Small intestine (tissue), 16 donors: ENCODE data around the gene UCHL1. TPM values are rescaled to one million over a fixed set of nuclear protein-coding genes. Genes with fewer than 3 reads are reported as not detected.
A peak's percentile ranks its signal among the peaks of the same experiment; 100 is the strongest.

Source experiments
- DNase-seq, 2 donors: peaks; one replicate each; pipeline versions ENCODE4 v3.0.0 to v3.0.0-alpha.2; 2013
- FAIRE-seq: peaks from 2 replicates; lab custom pipeline; 2012; peaks lifted over from hg19 to GRCh38; lab: Jason Lieb, UNC
- H3K27ac ChIP-seq, 3 donors: one replicate each; pipeline ENCODE4 v1.5.1; 2013; ENCODE audit warnings: low read length in 2 of 3, mild to moderate bottlenecking in 2 of 3, control low read depth in 1 of 3, inconsistent platforms in 1 of 3, low read depth in 1 of 3, moderate library complexity in 1 of 3
- H3K27me3 ChIP-seq, 3 donors: one replicate each; pipeline ENCODE4 v1.6.1; 2013; ENCODE audit warnings: low read length in 3 of 3, inconsistent platforms in 1 of 3; ENCODE audit not compliant: control insufficient read depth in 3 of 3, insufficient read depth in 3 of 3
- H3K36me3 ChIP-seq, 3 donors: one replicate each; pipeline ENCODE4 v1.6.1; 2013; ENCODE audit warnings: low read length in 3 of 3, inconsistent platforms in 1 of 3, low read depth in 1 of 3, mild to moderate bottlenecking in 1 of 3, moderate library complexity in 1 of 3; ENCODE audit not compliant: control insufficient read depth in 3 of 3, insufficient read depth in 2 of 3
- H3K4me1 ChIP-seq, 3 donors: one replicate each; pipeline ENCODE4 v1.6.1; 2013; ENCODE audit warnings: low read length in 2 of 3, inconsistent platforms in 1 of 3, low read depth in 1 of 3, mild to moderate bottlenecking in 1 of 3, moderate library complexity in 1 of 3; ENCODE audit not compliant: control insufficient read depth in 3 of 3, insufficient read depth in 2 of 3
- H3K4me3 ChIP-seq, 3 donors: one replicate each; pipeline ENCODE4 v1.5.1; 2013; ENCODE audit warnings: low read length in 3 of 3, control low read depth in 1 of 3, inconsistent platforms in 1 of 3, low read depth in 1 of 3, mild to moderate bottlenecking in 1 of 3, moderate library complexity in 1 of 3
- H3K9me3 ChIP-seq, 2 donors: one replicate each; pipeline ENCODE4 v1.6.1; 2013; ENCODE audit warnings: low read depth in 1 of 2, low read length in 1 of 2; ENCODE audit not compliant: control insufficient read depth in 2 of 2, insufficient read depth in 1 of 2
- WGBS, 3 donors: extraction: QIAGEN DNeasy Blood & Tissue Kit; methylation state at CpG; one replicate each; pipeline ENCODE4 v1.1.7; 2013; 5-methylcytosine and 5-hydroxymethylcytosine counted together
- long read RNA-seq, 10 donors: transcript quantifications; one replicate each; lab custom pipeline, GENCODE V29; 2026
- polyA plus RNA-seq, 4 donors: library from polyadenylated mRNA; stranded (reverse) in 3 of 4; unstranded in 1 of 4; fragments of 200-250 nt in 3 of 4; fragments of 120-200 nt in 1 of 4; gene quantifications; one replicate each; pipeline versions ENCODE4 v1.2.1 to v1.2.3, GENCODE V29; 2013
- donor health status: healthy with polysubstance abuse.
- donor health status: control.
- donor health status: control.
- donor health status: Bipolar disorder and iron deficiency.
- donor health status: healthy.

The UCHL1 gene
- polyA plus RNA-seq = 100 to 1,000 TPM in 1 of 4 donors, 1 to 10 TPM in 2, not detected in 1; 5.4 to 134 (median 7.3) TPM
- long read RNA-seq, donor 1, transcript UCHL1-209 (8 exons, 1,119 nt) = major isoform, 40 of 68 reads
- long read RNA-seq, donor 1, partial matches to known transcripts = 21 of 68 reads
- long read RNA-seq, donor 1, other reads (novel, unspliced or antisense) = 0 of 68 reads
- long read RNA-seq, donor 2, transcript UCHL1-209 (8 exons, 1,119 nt) = major isoform, 6 of 13 reads
- long read RNA-seq, donor 2, partial matches to known transcripts = 5 of 13 reads
- long read RNA-seq, donor 2, other reads (novel, unspliced or antisense) = 0 of 13 reads
- long read RNA-seq, donor 3, transcript UCHL1-209 (8 exons, 1,119 nt) = major isoform, 22 of 51 reads
- long read RNA-seq, donor 3, partial matches to known transcripts = 21 of 51 reads
- long read RNA-seq, donor 3, other reads (novel, unspliced or antisense) = 5 of 51 reads
- long read RNA-seq, donor 4, partial matches to known transcripts = 0 of 3 reads
- long read RNA-seq, donor 4, other reads (novel, unspliced or antisense) = 0 of 3 reads
- long read RNA-seq, donor 5, transcript UCHL1-209 (8 exons, 1,119 nt) = major isoform, 5 of 19 reads
- long read RNA-seq, donor 5, partial matches to known transcripts = 12 of 19 reads
- long read RNA-seq, donor 5, other reads (novel, unspliced or antisense) = 0 of 19 reads
- long read RNA-seq, donor 6, transcript UCHL1-209 (8 exons, 1,119 nt) = major isoform, 22 of 32 reads
- long read RNA-seq, donor 6, partial matches to known transcripts = 8 of 32 reads
- long read RNA-seq, donor 6, other reads (novel, unspliced or antisense) = 0 of 32 reads
- long read RNA-seq, donor 7 = 0 reads
- long read RNA-seq, donor 8, partial matches to known transcripts = 0 of 2 reads
- long read RNA-seq, donor 8, other reads (novel, unspliced or antisense) = 0 of 2 reads
- long read RNA-seq, donor 9, transcript UCHL1-209 (8 exons, 1,119 nt) = major isoform, 15 of 22 reads
- long read RNA-seq, donor 9, partial matches to known transcripts = 7 of 22 reads
- long read RNA-seq, donor 9, other reads (novel, unspliced or antisense) = 0 of 22 reads
- long read RNA-seq, donor 10, transcript UCHL1-211 (6 exons, 862 nt) = minor isoform, 5 of 160 reads
- long read RNA-seq, donor 10, transcript UCHL1-202 (8 exons, 1,578 nt) = minor isoform, 8 of 160 reads
- long read RNA-seq, donor 10, transcript UCHL1-209 (8 exons, 1,119 nt) = major isoform, 102 of 160 reads
- long read RNA-seq, donor 10, partial matches to known transcripts = 45 of 160 reads
- long read RNA-seq, donor 10, other reads (novel, unspliced or antisense) = 0 of 160 reads

GRCh38 chr4:41256740-41257256 is at the start of gene UCHL1:
Gene UCHL1 (plus strand): TSS chr4:41256928. CDS start chr4:41256977, 49 bp downstream.
- FAIRE-seq (no peak), DNase-seq (peak in 1 of 2 donors; percentile 49)
- H3K4me3 ChIP-seq = peak within 1 kb of the TSS in 2 of 3 donors; percentile 44 to 54
- H3K9me3 ChIP-seq = peaks cover 0 to 4% of the 10 kb centered on the region in 2 donors
- H3K27ac ChIP-seq = peak within 1 kb of the TSS in 1 of 3 donors; percentile 12
- peaks cover 2 to 9% (median 7%) of the 10 kb centered on the region in 3 donors for H3K4me1 ChIP-seq
- no peaks in the 10 kb centered on the region for H3K36me3 ChIP-seq
- H3K27me3 ChIP-seq = peaks cover 11 to 59% (median 12%) of the 10 kb centered on the region in 3 donors
- 1 to 5% (median 4%) methylated on average over 49 to 55 of the region's 55 CpGs for WGBS, 3 donors

DNA sequence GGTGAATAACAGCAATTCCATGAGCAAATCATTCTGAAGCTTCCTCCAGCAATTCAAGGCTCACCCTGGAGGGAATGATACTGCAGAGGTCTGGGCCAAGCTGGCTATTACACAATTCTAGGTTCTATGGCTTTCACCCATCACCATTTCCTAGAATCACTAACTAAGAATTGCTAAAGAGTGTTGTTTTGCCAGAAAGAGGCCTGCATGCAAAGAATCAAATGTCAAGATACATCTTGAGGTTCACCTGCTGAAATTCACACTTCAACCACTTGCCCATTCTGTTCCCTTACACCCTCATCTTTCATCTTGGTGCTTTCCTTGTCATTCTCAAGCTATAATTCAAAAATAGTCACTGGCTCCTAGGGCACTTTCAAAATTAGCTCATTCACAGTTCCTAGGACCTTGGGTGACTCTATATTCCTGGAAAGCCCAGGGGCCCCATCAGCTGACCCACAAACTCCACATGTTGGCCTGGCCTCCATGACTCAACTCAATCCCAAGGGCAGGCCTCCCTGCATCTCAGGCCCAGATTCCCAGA is 49.4 kb upstream of the UCHL1 start:
- Histone ChIP-seq H3K4me1 (peaks cover 5 to 20% (median 8%) of the 10 kb centered on the region in 3 donors), H3K36me3 (no peaks in the 10 kb centered on the region), H3K4me3 (no peak overlapping the region), H3K9me3 (peaks cover 0 to 6% of the 10 kb centered on the region in 2 donors), H3K27ac (no peak overlapping the region), H3K27me3 (peaks cover 0 to 2% (median 0%) of the 10 kb centered on the region in 3 donors)
- FAIRE-seq (no peak), DNase-seq (no peak)

DNA sequence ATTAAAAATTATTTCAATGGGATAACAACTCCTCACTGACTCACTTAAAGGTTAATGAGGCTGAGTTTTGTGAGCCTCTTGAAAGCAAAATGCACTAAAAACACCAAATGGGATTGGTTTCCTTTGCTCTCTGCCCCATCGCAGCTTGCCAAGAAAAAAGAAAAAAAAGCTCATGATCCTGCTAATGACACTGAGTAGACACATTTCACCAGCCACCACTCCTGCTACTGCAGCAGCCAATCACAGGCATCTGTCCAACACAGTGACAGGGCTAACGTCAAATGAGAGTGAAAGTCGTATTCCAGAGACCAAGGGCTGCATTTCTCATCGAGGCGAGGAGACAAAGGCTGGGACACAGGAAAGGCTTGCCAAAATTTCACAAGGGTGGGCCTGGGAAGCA is 47.5 kb upstream of the UCHL1 start:
- FAIRE-seq (no peak), DNase-seq (peak; percentile 67 to 89)
- WGBS, 3 donors = 15 to 59% (median 38%) methylated on average over 5 of the region's 5 CpGs
- Histone ChIP-seq H3K36me3 (no peaks in the 10 kb centered on the region), H3K4me3 (peak overlapping the region in 2 of 3 donors; percentile 32 to 36), H3K27me3 (peaks cover 0 to 2% (median 0%) of the 10 kb centered on the region in 3 donors), H3K4me1 (peaks cover 5 to 28% (median 8%) of the 10 kb centered on the region in 3 donors), H3K27ac (peak overlapping the region; percentile 50 to 78 (median 71)), H3K9me3 (peaks cover 0 to 6% of the 10 kb centered on the region in 2 donors)

DNA sequence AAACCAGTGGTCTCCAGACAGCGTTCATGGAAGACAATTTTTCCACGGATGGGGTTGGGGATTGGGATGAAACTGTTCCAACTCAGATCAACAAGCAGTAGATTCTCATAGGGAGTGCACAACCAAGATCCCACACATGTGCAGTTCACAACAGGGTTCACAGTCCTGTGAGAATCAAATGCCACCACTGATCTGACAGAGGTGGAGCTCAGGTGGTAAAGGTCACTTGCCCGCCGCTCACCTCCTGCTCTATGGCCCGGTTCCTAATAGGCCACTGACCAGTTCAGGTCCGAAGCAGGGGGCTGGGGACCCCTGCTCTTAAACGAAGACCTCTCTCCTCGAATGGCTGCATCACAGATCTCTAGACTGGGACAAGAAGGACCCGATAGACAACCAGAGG is 46.8 kb upstream of the UCHL1 start:
- H3K27me3 ChIP-seq = no peaks in the 10 kb centered on the region
- H3K4me3 ChIP-seq = peak overlapping the region in 1 of 3 donors; percentile 36
- H3K27ac ChIP-seq = peak overlapping the region; percentile 69 to 72 (median 71)
- H3K9me3 ChIP-seq = peaks cover 0 to 6% of the 10 kb centered on the region in 2 donors
- FAIRE-seq (no peak), DNase-seq (peak in 1 of 2 donors; percentile 72)
- peaks cover 5 to 27% (median 7%) of the 10 kb centered on the region in 3 donors for H3K4me1 ChIP-seq
- H3K36me3 ChIP-seq = no peaks in the 10 kb centered on the region
- WGBS, 3 donors = 16 to 65% (median 40%) methylated on average over 9 of the region's 9 CpGs

GRCh38 chr4:41211951-41212615 is 44.6 kb upstream of the UCHL1 start:
- Histone ChIP-seq H3K4me3 (peak overlapping the region in 1 of 3 donors; percentile 85), H3K9me3 (peaks cover 0 to 6% of the 10 kb centered on the region in 2 donors), H3K4me1 (peaks cover 0 to 37% (median 3%) of the 10 kb centered on the region in 3 donors), H3K27ac (no peak overlapping the region), H3K36me3 (no peaks in the 10 kb centered on the region), H3K27me3 (peaks cover 0 to 3% (median 0%) of the 10 kb centered on the region in 3 donors)
- FAIRE-seq (no peak), DNase-seq (no peak)
- WGBS, 3 donors = 83 to 92% (median 91%) methylated on average over 1 of the region's 1 CpG

DNA sequence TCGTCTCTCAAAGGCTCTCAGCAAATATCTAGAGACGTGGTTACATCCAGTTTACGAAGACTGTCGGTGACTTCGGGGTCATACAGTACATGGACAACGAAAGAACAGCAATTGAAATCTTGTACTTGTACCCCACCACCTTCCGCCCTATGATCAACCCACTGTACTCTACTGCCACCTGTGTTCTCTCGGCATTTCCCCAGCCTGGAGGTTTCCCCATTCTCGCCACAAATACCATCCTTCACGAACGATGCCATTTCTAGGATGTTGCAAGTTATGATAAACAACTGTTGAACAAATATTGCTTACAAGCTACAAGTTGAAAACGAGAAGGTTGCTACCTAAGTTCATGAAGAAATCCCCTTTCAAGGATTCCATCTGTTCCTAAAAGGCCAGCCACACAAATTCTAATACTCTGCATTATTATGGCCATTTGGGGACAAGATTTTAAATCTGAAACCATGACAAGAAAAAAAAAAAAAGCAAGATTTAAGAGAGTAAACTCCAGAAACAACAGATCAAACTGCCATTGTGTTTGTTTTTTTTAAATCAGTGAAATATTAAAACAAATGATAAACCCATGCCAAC is 44.0 kb upstream of the UCHL1 start:
- WGBS, 3 donors = 11 to 21% (median 14%) methylated on average over 12 of the region's 12 CpGs
- no peak overlapping the region for H3K27ac ChIP-seq
- H3K27me3 ChIP-seq = peaks cover 0 to 3% (median 0%) of the 10 kb centered on the region in 3 donors
- peaks cover 0 to 39% (median 3%) of the 10 kb centered on the region in 3 donors for H3K4me1 ChIP-seq
- H3K9me3 ChIP-seq = peaks cover 0 to 6% of the 10 kb centered on the region in 2 donors
- H3K4me3 ChIP-seq = peak overlapping the region in 1 of 3 donors; percentile 85
- DNase-seq (peak; percentile 70 to 77), FAIRE-seq (no peak)
- H3K36me3 ChIP-seq = no peaks in the 10 kb centered on the region
